H9 (cell line): ENCODE data around the gene EVC. TPM values are rescaled to one million over a fixed set of nuclear protein-coding genes. Genes with fewer than 3 reads are reported as not detected.

ENCODE experiments used
- DNase-seq: peaks from one replicate; pipeline ENCODE4 v3.0.0-alpha.2; 2017
- H2AFZ ChIP-seq: one replicate; pipeline ENCODE4 v1.6.1; 2013; ENCODE audit warnings: mild to moderate bottlenecking, low read length, control low read depth, moderate library complexity
- H2AK5ac ChIP-seq: 2 replicates; pipeline ENCODE4 v1.6.1; 2013; ENCODE audit warnings: low read length, control low read depth, mixed read lengths; ENCODE audit not compliant: insufficient read length
- H2BK120ac ChIP-seq: one replicate; pipeline ENCODE4 v1.6.1; 2013; ENCODE audit warnings: low read depth, mild to moderate bottlenecking, low read length, control low read depth, inconsistent platforms; ENCODE audit not compliant: poor library complexity, severe bottlenecking
- H2BK12ac ChIP-seq: 2 replicates; pipeline ENCODE4 v1.6.1; 2013; ENCODE audit warnings: low read length, control low read depth, mixed read lengths, low read depth; ENCODE audit not compliant: insufficient read length
- H2BK15ac ChIP-seq: 2 replicates; pipeline ENCODE4 v1.6.1; 2013; ENCODE audit warnings: low read depth, low read length, control low read depth
- H2BK20ac ChIP-seq: one replicate; pipeline ENCODE4 v1.6.1; 2013; ENCODE audit warnings: low read depth, mild to moderate bottlenecking, low read length, control low read depth, inconsistent platforms; ENCODE audit not compliant: poor library complexity, severe bottlenecking
- H2BK5ac ChIP-seq: 2 replicates; pipeline ENCODE4 v1.6.1; 2013; ENCODE audit warnings: low read length, control low read depth, mixed read lengths; ENCODE audit not compliant: insufficient read length
- H3K14ac ChIP-seq: 2 replicates; pipeline ENCODE4 v1.6.1; 2013; ENCODE audit warnings: low read length, control low read depth; ENCODE audit not compliant: insufficient read depth
- H3K18ac ChIP-seq: 2 replicates; pipeline ENCODE4 v1.6.1; 2013; ENCODE audit warnings: low read depth, mild to moderate bottlenecking, mixed read lengths, low read length, control low read depth; ENCODE audit not compliant: insufficient read length
- H3K23ac ChIP-seq: 2 replicates; pipeline ENCODE4 v1.6.1; 2013; ENCODE audit warnings: low read length, control low read depth, mixed read lengths, low read depth; ENCODE audit not compliant: insufficient read length
- H3K23me2 ChIP-seq: 2 replicates; pipeline ENCODE4 v1.6.1; 2013; ENCODE audit warnings: low read depth, mild to moderate bottlenecking, mixed read lengths, low read length, control low read depth; ENCODE audit not compliant: insufficient read length, poor library complexity, severe bottlenecking
- H3K27ac ChIP-seq: 2 replicates; pipeline ENCODE4 v1.5.1; 2013; ENCODE audit warnings: low read length, control low read depth, mixed read lengths, low read depth; ENCODE audit not compliant: insufficient read length
- H3K27me3 ChIP-seq: 2 replicates; pipeline ENCODE4 v1.6.1; 2013; ENCODE audit warnings: low read length, control low read depth, inconsistent platforms; ENCODE audit not compliant: insufficient read depth
- H3K4ac ChIP-seq: 2 replicates; pipeline ENCODE4 v1.6.1; 2013; ENCODE audit warnings: low read depth, mild to moderate bottlenecking, control low read depth, inconsistent platforms, low read length, moderate library complexity
- H3K4me1 ChIP-seq: 2 replicates; pipeline ENCODE4 v1.6.1; 2013; ENCODE audit warnings: low read length, control low read depth, inconsistent platforms; ENCODE audit not compliant: insufficient read depth
- H3K4me2 ChIP-seq: 2 replicates; pipeline ENCODE4 v1.6.1; 2013; ENCODE audit warnings: low read length, control low read depth, mixed read lengths; ENCODE audit not compliant: insufficient read length, insufficient read depth
- H3K56ac ChIP-seq: 2 replicates; pipeline ENCODE4 v1.6.1; 2013; ENCODE audit warnings: low read depth, mild to moderate bottlenecking, mixed read lengths, low read length, control low read depth; ENCODE audit not compliant: insufficient read length
- H3K79me1 ChIP-seq: 2 replicates; pipeline ENCODE4 v1.6.1; 2013; ENCODE audit warnings: low read depth, mild to moderate bottlenecking, moderate library complexity, low read length, control low read depth, inconsistent platforms; ENCODE audit not compliant: insufficient read depth, poor library complexity, severe bottlenecking
- H3K79me2 ChIP-seq: 2 replicates; pipeline ENCODE4 v1.6.1; 2013; ENCODE audit warnings: low read length, control low read depth, inconsistent platforms; ENCODE audit not compliant: insufficient read depth
- H3K9ac ChIP-seq: 2 replicates; pipeline ENCODE4 v1.6.1; 2013; ENCODE audit warnings: low read length, control low read depth, mixed read lengths; ENCODE audit not compliant: insufficient read length; ENCODE audit errors: extremely low read depth
- H3K9me3 ChIP-seq: one replicate; pipeline ENCODE4 v1.6.1; 2013; ENCODE audit warnings: low read depth, low read length, inconsistent platforms; ENCODE audit not compliant: control insufficient read depth
- H3T11ph ChIP-seq: one replicate; pipeline ENCODE4 v1.6.1; 2013; ENCODE audit warnings: mild to moderate bottlenecking, low read length, control low read depth, inconsistent platforms
- H4K20me1 ChIP-seq: one replicate; pipeline ENCODE4 v1.6.1; 2013; ENCODE audit not compliant: control insufficient read depth, insufficient read length, insufficient read depth
- H4K5ac ChIP-seq: 2 replicates; pipeline ENCODE4 v1.6.1; 2013; ENCODE audit warnings: low read depth, mild to moderate bottlenecking, mixed read lengths, low read length, control low read depth; ENCODE audit not compliant: insufficient read length
- H4K8ac ChIP-seq: replicated peaks from 2 replicates; pipeline ENCODE4 v1.6.1; 2013; ENCODE audit warnings: low read length, control low read depth, mixed read lengths, low read depth; ENCODE audit not compliant: insufficient read length
- H4K91ac ChIP-seq: 2 replicates; pipeline ENCODE4 v1.6.1; 2013; ENCODE audit warnings: low read depth, mild to moderate bottlenecking, moderate library complexity, mixed read lengths, low read length, control low read depth; ENCODE audit not compliant: insufficient read length
- H3K27ac Mint-ChIP-seq, 3 experiments: 2 replicates in 2 of 3; 3 replicates in 1 of 3; pipeline ENCODE4 v1.8.0; 2020 to 2021; ENCODE audit warnings: mixed read lengths in 3 of 3, mild to moderate bottlenecking in 1 of 3, moderate library complexity in 1 of 3
- H3K27me3 Mint-ChIP-seq: 2 replicates; pipeline ENCODE4 v1.8.0; 2021; ENCODE audit warnings: low read depth, mild to moderate bottlenecking, moderate library complexity, mixed read lengths
- H3K36me3 Mint-ChIP-seq, 3 experiments: 2 replicates in 2 of 3; 3 replicates in 1 of 3; pipeline ENCODE4 v1.8.0; 2020 to 2021; ENCODE audit warnings: low read depth in 3 of 3, mixed read lengths in 3 of 3; ENCODE audit not compliant: insufficient read depth in 1 of 3
- H3K4me1 Mint-ChIP-seq, 2 experiments: 2 replicates each; pipeline ENCODE4 v1.8.0; 2020; ENCODE audit warnings: mixed read lengths in 2 of 2
- H3K4me3 Mint-ChIP-seq, 2 experiments: 2 replicates in 1 of 2; 3 replicates in 1 of 2; pipeline ENCODE4 v1.8.0; 2020 to 2021; ENCODE audit warnings: mild to moderate bottlenecking in 2 of 2, mixed read lengths in 2 of 2, moderate library complexity in 1 of 2
- H3K9me3 Mint-ChIP-seq, 2 experiments: 2 replicates in 1 of 2; 3 replicates in 1 of 2; pipeline ENCODE4 v1.8.0; 2020; ENCODE audit warnings: mild to moderate bottlenecking in 2 of 2, mixed read lengths in 2 of 2, moderate library complexity in 1 of 2
- WGBS: extraction: QIAGEN DNeasy Blood & Tissue Kit; methylation state at CpG from one replicate; pipeline ENCODE4 v1.1.7; 2013; ENCODE audit warnings: missing lambda C conversion rate, low lambda C conversion rate, mixed read lengths; ENCODE audit not compliant: insufficient read length; ENCODE audit errors: extremely low coverage; 5-methylcytosine and 5-hydroxymethylcytosine counted together
- total RNA-seq: library from RNA; stranded (reverse); gene quantifications from 2 replicates; pipeline ENCODE4 v1.2.1, GENCODE V29; 2021
- TF ChIP-seq, protein P1 (sequence below): fragments of 200-600 bp; sonication (generic); conservative IDR thresholded peaks from 3 replicates; pipeline ENCODE4 v1.8.0; 2021; ENCODE audit warnings: antibody characterized with exemption, mild to moderate bottlenecking

EVC gene
- total RNA-seq, 1 experiment from 2014 or later: 10.1 TPM

DNA sequence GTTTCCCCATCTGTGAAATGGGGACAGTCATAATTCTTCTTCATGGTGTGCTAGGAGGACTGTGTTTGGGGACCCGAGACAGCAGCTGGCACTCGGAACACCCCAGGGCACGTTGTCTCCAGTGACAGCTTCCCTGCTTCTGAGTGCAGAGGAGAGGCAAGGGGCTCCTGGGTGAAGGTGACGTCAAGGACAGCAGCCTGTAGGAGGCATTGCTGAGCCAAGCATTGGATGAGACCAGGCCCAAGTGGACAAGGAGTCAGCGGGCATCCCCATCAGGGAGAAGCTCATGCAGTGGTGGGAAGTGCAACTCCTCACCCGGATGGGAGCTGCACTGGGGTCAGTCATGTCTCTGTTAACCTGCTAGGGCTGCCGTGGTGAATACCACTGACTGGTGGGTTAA is 46.1 kb downstream of the EVC start:
- DNase-seq: no peak
- no peak overlapping the region for H4K91ac ChIP-seq
- no peak overlapping the region for H3K4me3 Mint-ChIP-seq
- H3K4ac ChIP-seq: no peak overlapping the region
- H3K56ac ChIP-seq: no peak overlapping the region
- H2BK20ac ChIP-seq: no peak overlapping the region
- no peaks in the 10 kb centered on the region for H3K79me2 ChIP-seq
- no peaks in the 10 kb centered on the region for H3K27me3 ChIP-seq
- H2AFZ ChIP-seq: no peak overlapping the region
- H2BK5ac ChIP-seq: no peak overlapping the region
- no peak overlapping the region for H3K27ac ChIP-seq
- H3K23me2 ChIP-seq: no peaks in the 10 kb centered on the region
- H3K4me1 ChIP-seq: no peaks in the 10 kb centered on the region
- peaks cover 25 to 37% (median 35%) of the 10 kb centered on the region in 3 experiments for H3K36me3 Mint-ChIP-seq
- no peak overlapping the region for H2BK120ac ChIP-seq
- H3K18ac ChIP-seq: no peak overlapping the region
- H3K9me3 Mint-ChIP-seq: no peaks in the 10 kb centered on the region
- H2BK15ac ChIP-seq: no peak overlapping the region
- no peak overlapping the region for H3K14ac ChIP-seq
- H4K8ac ChIP-seq: no peak overlapping the region
- no peaks in the 10 kb centered on the region; the same call in 1 of the 2 replicates for H3K27me3 Mint-ChIP-seq
- TF ChIP-seq, protein P1, sequence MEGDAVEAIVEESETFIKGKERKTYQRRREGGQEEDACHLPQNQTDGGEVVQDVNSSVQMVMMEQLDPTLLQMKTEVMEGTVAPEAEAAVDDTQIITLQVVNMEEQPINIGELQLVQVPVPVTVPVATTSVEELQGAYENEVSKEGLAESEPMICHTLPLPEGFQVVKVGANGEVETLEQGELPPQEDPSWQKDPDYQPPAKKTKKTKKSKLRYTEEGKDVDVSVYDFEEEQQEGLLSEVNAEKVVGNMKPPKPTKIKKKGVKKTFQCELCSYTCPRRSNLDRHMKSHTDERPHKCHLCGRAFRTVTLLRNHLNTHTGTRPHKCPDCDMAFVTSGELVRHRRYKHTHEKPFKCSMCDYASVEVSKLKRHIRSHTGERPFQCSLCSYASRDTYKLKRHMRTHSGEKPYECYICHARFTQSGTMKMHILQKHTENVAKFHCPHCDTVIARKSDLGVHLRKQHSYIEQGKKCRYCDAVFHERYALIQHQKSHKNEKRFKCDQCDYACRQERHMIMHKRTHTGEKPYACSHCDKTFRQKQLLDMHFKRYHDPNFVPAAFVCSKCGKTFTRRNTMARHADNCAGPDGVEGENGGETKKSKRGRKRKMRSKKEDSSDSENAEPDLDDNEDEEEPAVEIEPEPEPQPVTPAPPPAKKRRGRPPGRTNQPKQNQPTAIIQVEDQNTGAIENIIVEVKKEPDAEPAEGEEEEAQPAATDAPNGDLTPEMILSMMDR: peak; percentile 17; the same call in 2 of the 3 replicates
- no peak overlapping the region for H3T11ph ChIP-seq
- peaks cover 26 to 27% of the 10 kb centered on the region in 2 experiments for H3K4me1 Mint-ChIP-seq
- no peaks in the 10 kb centered on the region for H4K20me1 ChIP-seq
- no peaks in the 10 kb centered on the region for H3K79me1 ChIP-seq
- H2AK5ac ChIP-seq: no peak overlapping the region
- no peak overlapping the region for H3K23ac ChIP-seq
- H2BK12ac ChIP-seq: no peak overlapping the region
- H3K4me2 ChIP-seq: no peak overlapping the region
- H3K9ac ChIP-seq: no peak overlapping the region
- no peak overlapping the region for H3K27ac Mint-ChIP-seq
- H3K9me3 ChIP-seq: no peaks in the 10 kb centered on the region
- no CpG with 5 or more reads among the region's 7 CpGs for WGBS
- H4K5ac ChIP-seq: no peak overlapping the region
